Parathyroid adenoma (tissue), 2 donors: ENCODE results near the gene PLCH1.
A peak's percentile ranks its signal among the peaks of the same experiment; 100 is the strongest.

Experiments used
- H2AFZ ChIP-seq: fragments of 300-600 bp; sonication (generic); one replicate; pipeline ENCODE4 v1.7.0; 2017; ENCODE audit warnings: antibody characterized with exemption, mild to moderate bottlenecking
- H3K27ac ChIP-seq: fragments of 300-600 bp; sonication (generic); one replicate; pipeline ENCODE4 v1.7.0; 2017
- H3K27me3 ChIP-seq: fragments of 300-600 bp; sonication (generic); one replicate; pipeline ENCODE4 v1.7.0; 2017; ENCODE audit warnings: low read length; ENCODE audit not compliant: control insufficient read depth, insufficient read depth
- H3K36me3 ChIP-seq: fragments of 300-600 bp; sonication (generic); one replicate; pipeline ENCODE4 v1.7.0; 2017; ENCODE audit warnings: low read length; ENCODE audit not compliant: control insufficient read depth, insufficient read depth
- H3K4me1 ChIP-seq: fragments of 300-600 bp; sonication (generic); one replicate; pipeline ENCODE4 v1.7.0; 2017; ENCODE audit warnings: control low read depth
- H3K4me2 ChIP-seq: fragments of 300-600 bp; sonication (generic); one replicate; pipeline ENCODE4 v1.7.0; 2017; ENCODE audit warnings: low read length
- H3K4me3 ChIP-seq: fragments of 300-600 bp; sonication (generic); one replicate; pipeline ENCODE4 v1.7.0; 2017; ENCODE audit warnings: low read depth, low read length
- H3K79me2 ChIP-seq: fragments of 300-600 bp; sonication (generic); one replicate; pipeline ENCODE4 v1.7.0; 2017; ENCODE audit warnings: control low read depth
- H3K9ac ChIP-seq: fragments of 300-600 bp; sonication (generic); one replicate; pipeline ENCODE4 v1.7.0; 2017; ENCODE audit warnings: mild to moderate bottlenecking
- H3K9me3 ChIP-seq: fragments of 300-600 bp; sonication (generic); one replicate; pipeline ENCODE4 v1.7.0; 2017; ENCODE audit warnings: low read length; ENCODE audit not compliant: control insufficient read depth
- TF ChIP-seq, protein P1 (sequence below): fragments of 300-600 bp; sonication (generic); IDR thresholded peaks from one replicate; pipeline ENCODE4 v1.7.0; 2017; ENCODE audit warnings: antibody characterized with exemption, mild to moderate bottlenecking
- donor health status: primary hyperparathyroidism.

Gene PLCH1

DNA sequence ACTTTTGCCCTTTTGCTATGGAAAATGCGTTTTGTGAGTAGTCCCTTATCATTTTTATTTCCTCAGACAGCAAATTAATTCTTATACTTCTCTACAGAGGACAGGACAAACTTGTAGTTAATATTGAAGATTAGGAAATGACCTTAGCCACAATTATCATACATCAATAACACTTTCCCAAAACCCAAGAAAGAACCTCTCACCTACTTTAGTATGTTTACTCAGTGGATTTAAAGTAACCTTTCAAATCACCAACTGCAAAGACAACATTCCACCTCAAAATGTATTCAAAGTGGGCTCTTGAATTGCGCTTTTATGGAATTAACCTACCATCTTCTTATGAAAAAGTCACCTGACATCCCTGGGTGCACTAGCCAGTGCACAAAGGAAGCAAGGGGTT is 107.3 kb downstream of the PLCH1 start:
- H3K9me3 ChIP-seq, result no peaks in the 10 kb centered on the region
- H3K27me3 ChIP-seq, result no peaks in the 10 kb centered on the region
- H3K4me2 ChIP-seq, result no peak overlapping the region
- H3K36me3 ChIP-seq, result no peaks in the 10 kb centered on the region
- no peak overlapping the region for H3K27ac ChIP-seq
- no peaks in the 10 kb centered on the region for H3K4me1 ChIP-seq
- H3K9ac ChIP-seq, result no peak overlapping the region
- H3K79me2 ChIP-seq, result no peaks in the 10 kb centered on the region
- H3K4me3 ChIP-seq, result no peak overlapping the region
- no peak overlapping the region for H2AFZ ChIP-seq
- TF ChIP-seq, protein P1, sequence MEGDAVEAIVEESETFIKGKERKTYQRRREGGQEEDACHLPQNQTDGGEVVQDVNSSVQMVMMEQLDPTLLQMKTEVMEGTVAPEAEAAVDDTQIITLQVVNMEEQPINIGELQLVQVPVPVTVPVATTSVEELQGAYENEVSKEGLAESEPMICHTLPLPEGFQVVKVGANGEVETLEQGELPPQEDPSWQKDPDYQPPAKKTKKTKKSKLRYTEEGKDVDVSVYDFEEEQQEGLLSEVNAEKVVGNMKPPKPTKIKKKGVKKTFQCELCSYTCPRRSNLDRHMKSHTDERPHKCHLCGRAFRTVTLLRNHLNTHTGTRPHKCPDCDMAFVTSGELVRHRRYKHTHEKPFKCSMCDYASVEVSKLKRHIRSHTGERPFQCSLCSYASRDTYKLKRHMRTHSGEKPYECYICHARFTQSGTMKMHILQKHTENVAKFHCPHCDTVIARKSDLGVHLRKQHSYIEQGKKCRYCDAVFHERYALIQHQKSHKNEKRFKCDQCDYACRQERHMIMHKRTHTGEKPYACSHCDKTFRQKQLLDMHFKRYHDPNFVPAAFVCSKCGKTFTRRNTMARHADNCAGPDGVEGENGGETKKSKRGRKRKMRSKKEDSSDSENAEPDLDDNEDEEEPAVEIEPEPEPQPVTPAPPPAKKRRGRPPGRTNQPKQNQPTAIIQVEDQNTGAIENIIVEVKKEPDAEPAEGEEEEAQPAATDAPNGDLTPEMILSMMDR, result no peak

DNA sequence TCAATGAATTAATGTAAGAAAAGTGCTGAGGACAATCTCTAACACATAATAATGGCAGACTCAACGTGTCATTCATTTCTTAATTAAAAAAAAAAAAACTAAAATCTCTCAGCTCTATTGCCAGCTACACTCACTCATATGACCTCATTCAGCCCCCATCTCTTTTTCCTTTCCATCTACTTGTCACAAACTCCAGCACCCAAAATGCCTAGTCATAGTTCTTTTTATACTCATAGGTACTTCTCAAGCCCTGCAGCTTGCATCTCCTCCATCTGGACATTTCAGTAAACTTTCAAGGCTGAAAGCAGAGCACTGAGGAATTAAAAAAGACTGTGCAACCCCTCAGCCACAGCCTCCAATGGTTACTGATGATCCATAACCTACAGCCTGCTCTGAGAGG is 109.8 kb downstream of the PLCH1 start:
- no peak overlapping the region for H3K4me2 ChIP-seq
- H3K9ac ChIP-seq, result no peak overlapping the region
- no peak overlapping the region for H3K27ac ChIP-seq
- TF ChIP-seq, protein P1, result no peak
- peaks cover 4% of the 10 kb centered on the region for H3K4me1 ChIP-seq
- no peak overlapping the region for H3K4me3 ChIP-seq
- H3K27me3 ChIP-seq, result no peaks in the 10 kb centered on the region
- no peak overlapping the region for H2AFZ ChIP-seq
- H3K9me3 ChIP-seq, result no peaks in the 10 kb centered on the region
- H3K79me2 ChIP-seq, result no peaks in the 10 kb centered on the region
- no peaks in the 10 kb centered on the region for H3K36me3 ChIP-seq

DNA sequence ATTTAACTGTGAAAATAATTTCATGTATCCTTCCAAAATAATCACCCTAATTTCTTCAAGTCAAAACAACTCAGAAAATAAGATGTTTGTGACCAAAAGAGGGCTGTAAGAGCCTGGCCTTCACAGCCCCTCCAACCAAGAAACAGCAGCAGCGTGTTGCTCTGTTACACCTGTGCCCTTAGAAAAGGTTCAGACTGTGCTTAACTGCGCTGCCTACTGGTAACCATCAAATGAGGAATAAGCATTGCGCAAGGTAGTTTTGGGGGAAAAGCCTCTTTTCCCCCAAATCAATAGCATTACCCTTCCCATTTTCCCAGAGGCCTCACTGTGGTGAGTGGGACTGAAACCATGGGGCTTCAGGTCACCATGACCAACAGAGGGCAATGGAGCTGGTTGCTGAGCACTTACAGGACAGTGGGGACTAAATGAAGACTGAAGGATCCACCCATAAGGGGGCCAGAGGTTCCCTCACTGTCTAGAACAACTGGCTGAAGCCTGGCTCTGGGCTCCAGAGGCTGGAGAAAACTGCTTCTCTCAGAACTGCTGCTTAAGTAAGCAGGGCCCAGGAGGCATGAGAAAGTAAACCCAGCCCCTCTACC is 110.7 kb downstream of the PLCH1 start:
- H3K9ac ChIP-seq, result no peak overlapping the region
- peaks cover 4% of the 10 kb centered on the region for H3K4me1 ChIP-seq
- H3K27ac ChIP-seq, result no peak overlapping the region

DNA sequence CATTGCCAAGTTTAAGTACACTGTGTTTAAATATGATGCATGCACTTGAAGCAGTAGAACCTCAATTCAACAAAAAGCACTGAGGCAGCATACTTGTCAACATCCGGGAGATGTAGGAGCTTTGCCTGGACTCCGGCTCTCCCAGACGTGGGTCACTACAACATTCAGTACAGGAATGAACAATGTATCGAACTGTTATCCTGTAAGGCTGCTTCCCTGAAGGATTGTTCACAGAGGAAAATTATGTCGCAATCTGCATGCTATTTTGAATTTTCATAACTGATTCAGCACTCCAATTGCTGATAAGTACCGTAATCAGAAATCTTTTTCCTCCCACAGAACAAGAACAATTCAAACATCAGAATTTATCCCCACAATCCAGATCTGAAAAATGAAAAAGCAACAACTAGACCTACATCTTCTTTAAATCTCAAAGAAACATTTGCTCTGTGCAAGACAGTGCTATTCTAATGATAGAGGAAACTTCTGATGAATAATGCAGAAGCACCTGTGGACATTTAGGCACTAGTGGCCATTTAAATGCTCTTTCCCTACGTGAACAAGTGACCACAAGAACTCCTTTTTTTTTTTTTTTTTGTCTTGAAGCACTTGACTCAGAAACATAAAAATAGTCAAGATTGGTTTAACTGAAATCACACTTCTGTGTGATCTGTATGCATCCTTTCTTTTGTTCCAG is 113.4 kb downstream of the PLCH1 start:
- Histone ChIP-seq H3K9ac (no peak overlapping the region), H3K36me3 (no peaks in the 10 kb centered on the region), H2AFZ (peak overlapping the region; percentile 74), H3K4me2 (no peak overlapping the region), H3K79me2 (no peaks in the 10 kb centered on the region), H3K4me1 (peaks cover 4% of the 10 kb centered on the region), H3K27ac (no peak overlapping the region), H3K9me3 (no peaks in the 10 kb centered on the region), H3K27me3 (no peaks in the 10 kb centered on the region), H3K4me3 (no peak overlapping the region)
- TF ChIP-seq, protein P1, result no peak

More for the DNA sequence above, 110.7 kb downstream of the PLCH1 start:
- no peaks in the 10 kb centered on the region for H3K9me3 ChIP-seq
- no peaks in the 10 kb centered on the region for H3K27me3 ChIP-seq
- H3K4me3 ChIP-seq, result no peak overlapping the region
- no peaks in the 10 kb centered on the region for H3K36me3 ChIP-seq
- TF ChIP-seq, protein P1, result no peak
- H3K79me2 ChIP-seq, result no peaks in the 10 kb centered on the region
- no peak overlapping the region for H2AFZ ChIP-seq
- H3K4me2 ChIP-seq, result no peak overlapping the region

DNA sequence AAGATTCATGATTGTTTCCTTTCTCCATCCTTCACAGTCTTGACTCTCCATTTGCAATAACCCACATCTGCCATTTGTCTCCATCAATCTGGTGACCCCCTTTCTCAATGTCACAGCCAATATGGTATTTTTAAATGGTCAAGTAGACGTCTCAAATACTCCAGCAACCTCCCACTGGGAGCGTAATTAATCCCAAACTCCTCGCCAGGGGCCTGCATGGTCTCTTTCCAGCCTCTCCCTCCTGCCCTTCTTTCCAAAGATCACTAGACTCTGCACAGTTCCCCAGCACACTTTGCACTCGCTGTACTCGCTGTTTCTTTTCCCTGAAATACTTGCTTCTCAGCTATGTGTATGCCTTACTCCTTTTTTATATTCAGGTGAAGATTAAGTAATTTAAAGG is 115.3 kb downstream of the PLCH1 start:
- Histone ChIP-seq H3K27ac (no peak overlapping the region), H3K4me3 (no peak overlapping the region), H3K36me3 (no peaks in the 10 kb centered on the region), H2AFZ (no peak overlapping the region), H3K4me2 (no peak overlapping the region), H3K27me3 (no peaks in the 10 kb centered on the region), H3K9me3 (no peaks in the 10 kb centered on the region), H3K4me1 (peaks cover 4% of the 10 kb centered on the region), H3K9ac (no peak overlapping the region), H3K79me2 (peaks cover 3% of the 10 kb centered on the region)
- TF ChIP-seq, protein P1, result no peak
